IPS-NIHi7 (cell line): ENCODE data around the gene STK40.

Source experiments
- DNase-seq: peaks from one replicate; pipeline ENCODE4 v3.0.0; 2012; ENCODE audit warnings: mixed read lengths; ENCODE audit errors: extremely low spot score

STK40 gene

DNA sequence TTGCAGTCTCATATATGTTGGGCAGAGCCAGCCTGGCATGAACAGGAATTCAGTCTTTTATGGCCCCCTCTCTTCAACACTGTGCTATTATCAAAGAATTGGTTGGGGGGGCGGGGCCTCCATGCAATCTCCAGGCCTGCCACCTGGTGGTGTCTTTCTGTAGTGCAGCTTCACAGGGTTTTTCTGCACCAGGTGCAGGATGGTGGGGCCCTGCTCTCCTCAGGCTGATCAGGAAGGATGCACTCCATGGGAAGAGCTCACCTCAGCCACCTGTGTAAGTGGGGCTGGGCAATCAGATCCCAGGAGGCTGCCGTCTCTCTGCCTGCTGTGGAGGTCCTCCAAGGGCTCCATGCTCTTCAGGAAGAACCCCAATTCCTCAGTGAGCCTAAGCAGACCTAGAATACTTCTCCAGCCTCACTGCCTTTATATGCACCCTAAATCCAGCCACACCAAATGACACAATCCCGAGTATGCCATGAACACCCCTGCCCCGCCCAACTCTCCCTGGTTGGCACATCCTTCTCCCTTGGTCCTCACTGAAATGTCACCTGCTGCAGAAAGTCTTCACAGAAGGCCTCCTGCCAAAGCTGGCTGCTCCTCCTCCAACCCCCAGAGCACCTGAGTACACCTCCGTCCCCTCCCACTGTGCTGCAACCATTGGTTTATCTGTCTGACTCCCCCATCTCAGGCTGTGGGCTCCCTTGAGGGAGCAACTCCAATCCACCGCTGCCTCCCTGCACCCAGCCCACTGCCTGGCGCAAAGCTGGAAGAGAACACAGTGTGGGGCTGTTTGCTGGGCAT, 16.5 kb downstream of the STK40 start:
- peak; percentile 92 for DNase-seq

DNA sequence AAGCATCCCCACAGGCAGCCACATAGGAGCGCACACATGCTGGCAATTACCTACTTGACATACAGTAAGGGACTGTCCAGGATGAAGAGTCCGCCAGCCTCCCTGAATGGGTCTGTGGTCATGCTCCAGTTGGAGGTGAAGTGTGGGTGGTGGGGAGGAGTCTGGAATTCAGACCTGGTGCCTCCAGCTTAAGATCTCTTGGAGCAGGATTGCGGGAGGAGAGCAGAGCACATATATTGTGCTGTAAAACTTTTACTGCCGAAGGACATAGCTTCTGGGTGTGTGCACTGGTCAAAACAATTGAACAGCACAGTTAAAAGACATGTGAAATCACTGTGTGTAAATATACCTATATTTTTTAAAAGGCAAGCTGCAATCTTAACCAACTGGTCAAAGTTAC, 17.9 kb downstream of the STK40 start:
- DNase-seq = no peak

DNA sequence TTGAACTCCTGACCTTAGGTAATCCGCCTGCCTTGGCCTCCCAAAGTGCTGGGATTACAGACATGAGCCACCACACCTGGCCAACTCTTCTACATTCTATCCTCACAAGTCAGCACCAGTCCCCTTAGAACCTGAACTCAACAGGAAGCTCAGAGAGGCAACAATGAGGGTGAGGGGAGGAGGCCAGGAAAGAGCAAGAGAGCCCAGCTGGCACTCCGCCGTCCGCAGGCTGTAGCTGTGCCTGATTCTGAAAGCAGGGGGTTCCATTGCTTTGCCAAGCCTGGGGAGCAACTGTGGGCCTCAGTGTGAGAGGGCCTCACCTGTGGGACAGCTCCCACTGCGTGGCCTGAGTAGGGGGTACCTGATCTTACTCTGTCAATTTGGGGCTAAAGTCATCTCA, 18.7 kb downstream of the STK40 start:
- DNase-seq = no peak

DNA sequence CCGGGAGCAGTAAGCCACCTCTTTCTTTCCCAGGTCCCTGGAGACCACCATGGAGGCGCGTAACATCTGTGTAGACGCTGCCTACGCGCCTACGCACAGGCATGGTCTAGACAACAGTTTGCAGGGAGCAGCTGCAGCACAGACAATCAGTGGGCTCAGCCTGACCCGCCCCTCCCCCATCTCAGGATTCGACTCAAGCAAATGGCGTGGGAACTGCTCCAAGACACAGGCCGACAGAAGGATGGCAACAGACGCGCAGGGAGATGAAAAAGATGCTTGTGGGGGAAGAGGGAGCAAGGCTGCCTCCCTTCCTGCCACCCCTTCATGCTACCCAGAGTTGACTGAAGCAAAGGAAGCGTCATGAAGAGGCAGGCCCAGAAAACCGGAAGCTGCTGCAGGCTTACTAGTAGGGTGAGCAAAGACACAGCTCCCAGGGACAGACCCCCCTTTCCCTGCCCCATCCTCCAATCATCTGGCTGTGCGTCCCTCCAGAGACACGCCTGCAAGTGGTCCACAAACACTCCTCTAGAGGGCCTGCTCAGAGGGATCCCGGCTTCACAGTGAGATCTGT, 19.5 kb downstream of the STK40 start:
- DNase-seq = no peak

DNA sequence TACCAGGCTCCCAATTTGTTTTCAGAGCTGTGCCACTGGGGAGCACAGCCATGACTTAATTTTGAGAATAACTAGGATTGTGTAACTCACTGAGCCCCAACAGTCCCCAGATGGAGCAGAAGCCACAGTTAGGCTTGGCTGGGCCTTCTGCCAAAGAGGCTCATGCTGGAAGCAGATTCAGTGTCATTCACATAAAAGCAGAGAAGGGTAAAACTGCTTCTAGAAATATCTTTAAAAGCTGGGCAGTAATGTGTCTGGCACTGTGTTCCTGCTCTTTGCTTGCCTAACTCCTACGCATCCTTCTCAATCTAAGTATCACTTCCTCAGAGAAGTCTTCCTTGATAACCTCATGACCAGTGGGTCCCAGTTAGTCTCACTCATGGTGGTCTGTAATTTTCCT, 20.3 kb downstream of the STK40 start:
- DNase-seq = no peak

- no peak for DNase-seq
Observed at GRCh38 chr1:36359911-36360550, 25.7 kb downstream of the STK40 start.

- DNase-seq = no peak
Observed at GRCh38 chr1:36359383-36359782, 26.3 kb downstream of the STK40 start.

DNA sequence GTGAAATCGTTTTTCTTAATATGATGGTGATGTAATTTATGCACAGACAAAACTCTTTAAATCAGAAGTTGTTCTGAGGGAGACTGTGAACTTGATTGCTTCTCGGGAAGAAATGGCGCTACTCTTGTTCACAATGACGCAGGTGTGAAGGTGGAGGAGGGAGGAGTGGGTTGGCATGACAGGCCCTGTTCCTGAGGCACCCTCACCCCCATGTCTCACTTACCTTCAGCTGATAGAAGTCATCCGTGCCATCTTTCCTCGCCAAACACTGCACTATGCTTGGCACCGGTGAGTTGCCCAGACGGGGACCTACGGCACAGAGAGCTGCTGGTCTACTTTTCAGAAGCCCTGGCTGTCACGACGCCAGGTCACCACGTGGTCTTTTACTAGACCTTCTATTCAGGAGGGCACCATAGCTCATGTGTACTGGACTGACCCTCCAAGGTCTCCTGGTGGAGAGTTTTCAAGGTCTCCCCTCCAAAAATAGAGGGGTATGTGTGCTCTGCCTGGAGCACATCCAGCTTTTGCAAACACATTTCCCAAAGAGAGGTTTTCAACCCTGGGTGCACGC, 27.1 kb downstream of the STK40 start:
- no peak for DNase-seq

DNA sequence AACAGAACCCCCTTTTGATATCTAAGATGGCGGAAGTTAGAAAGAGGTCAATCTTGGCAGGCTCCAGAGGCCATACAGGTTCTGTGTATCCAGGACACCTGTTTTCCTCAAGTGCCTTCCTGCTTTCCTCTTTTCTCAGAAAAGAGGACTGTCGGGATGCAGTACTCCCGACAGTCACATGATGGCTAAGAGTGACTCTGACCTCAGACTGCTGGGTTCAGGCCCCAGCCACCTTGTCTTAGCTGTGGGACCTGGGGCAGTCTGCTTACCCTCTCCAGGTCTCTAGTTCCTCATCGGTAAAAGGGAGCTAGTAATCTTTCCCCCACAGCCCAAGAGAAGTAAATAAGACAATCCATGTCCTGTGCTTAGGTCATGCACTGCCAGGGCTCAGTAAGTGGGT, 29.9 kb downstream of the STK40 start:
- DNase-seq = no peak

GRCh38 chr1:36354486-36354885, 31.2 kb downstream of the STK40 start:
- DNase-seq = no peak

GRCh38 chr1:36352910-36353878, 32.5 kb downstream of the STK40 start:
- DNase-seq = no peak

GRCh38 chr1:36352125-36352909, 33.4 kb downstream of the STK40 start:
- DNase-seq = no peak

DNA sequence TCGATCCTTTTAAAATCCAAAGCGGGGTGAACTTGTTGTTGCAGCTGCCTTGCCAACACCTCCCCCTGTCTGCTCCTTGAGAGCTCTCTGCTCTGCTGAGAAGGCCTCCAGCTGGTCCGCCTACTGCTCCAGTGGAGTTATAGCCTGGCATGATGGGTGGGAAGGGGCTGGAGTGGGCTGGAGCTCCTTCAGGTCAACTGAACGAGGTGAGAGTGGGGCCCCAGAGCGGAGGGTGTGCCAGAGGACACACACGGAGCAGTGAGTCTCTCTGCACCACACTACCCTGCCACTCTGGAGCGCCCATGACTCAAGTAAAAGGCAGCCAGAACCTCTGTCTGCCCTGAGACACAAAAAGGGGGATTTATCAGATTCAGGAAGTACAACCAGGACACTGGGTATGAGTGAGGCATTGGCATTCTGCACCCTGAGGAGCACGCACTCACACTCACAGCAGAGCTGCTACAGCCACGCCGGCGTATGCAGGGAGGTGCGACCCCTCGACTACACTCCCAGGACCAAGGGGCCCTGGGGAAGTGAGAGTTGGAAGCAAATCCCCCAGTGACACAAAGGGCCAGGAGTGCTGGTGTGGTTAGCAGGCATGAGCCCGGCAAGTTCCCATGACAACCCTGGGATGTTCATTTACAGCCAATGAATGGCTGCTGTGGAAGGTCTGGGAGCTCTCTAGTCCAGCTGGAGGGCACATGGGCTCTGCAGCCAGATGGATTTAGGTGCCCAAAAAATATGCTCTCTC, 34.3 kb downstream of the STK40 start:
- DNase-seq = no peak

GRCh38 chr1:36350659-36351226, 35.0 kb downstream of the STK40 start:
- DNase-seq = no peak

GRCh38 chr1:36349839-36350238, 35.9 kb downstream of the STK40 start:
- DNase-seq = no peak

DNA sequence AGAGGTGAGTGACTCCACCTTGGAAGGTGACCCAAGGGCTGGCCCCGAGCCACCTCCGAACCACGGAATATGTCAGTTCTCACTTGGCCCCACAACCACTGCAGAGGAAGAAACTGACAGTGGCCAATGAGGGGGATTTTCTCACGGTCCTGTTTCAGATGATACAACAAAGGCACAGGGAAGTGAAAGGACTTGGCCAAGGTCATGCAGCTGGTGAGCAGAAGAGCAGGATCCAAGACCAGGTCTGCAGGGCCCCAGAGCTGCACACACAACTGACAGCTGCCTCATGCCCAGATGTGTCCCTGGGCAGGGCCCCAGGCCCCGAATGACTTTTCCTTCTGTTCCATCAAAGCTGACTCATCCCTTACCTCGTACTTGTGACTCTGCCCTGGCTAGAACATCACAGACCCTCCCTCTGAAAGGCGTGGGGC, 36.5 kb downstream of the STK40 start:
- DNase-seq = no peak

- DNase-seq = no peak
Observed at GRCh38 chr1:36346741-36347370, 38.9 kb downstream of the STK40 start.

GRCh38 chr1:36345353-36345752, 40.4 kb downstream of the STK40 start:
- DNase-seq = no peak

DNA sequence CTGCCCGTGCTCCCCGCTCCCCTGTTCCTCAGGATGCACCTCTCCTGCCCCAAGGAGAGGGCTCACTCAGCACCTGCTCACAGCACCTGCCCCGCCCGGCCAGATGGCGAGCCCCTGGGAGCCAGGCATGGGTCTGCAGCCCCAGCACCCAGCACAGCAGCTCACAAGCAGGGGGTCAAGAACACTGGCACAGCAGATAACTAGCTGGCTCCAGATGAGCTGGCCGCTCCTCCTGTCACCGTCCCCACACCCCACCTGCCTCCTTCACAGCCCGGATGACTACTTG, 41.4 kb downstream of the STK40 start:
- no peak for DNase-seq
